Islet precursor cell (in vitro differentiated cells): ENCODE measurements around the gene RTEL1.

Experiments
- DNase-seq: peaks from one replicate; pipeline ENCODE4 v3.0.0-alpha.2; 2018

The RTEL1 gene

DNA sequence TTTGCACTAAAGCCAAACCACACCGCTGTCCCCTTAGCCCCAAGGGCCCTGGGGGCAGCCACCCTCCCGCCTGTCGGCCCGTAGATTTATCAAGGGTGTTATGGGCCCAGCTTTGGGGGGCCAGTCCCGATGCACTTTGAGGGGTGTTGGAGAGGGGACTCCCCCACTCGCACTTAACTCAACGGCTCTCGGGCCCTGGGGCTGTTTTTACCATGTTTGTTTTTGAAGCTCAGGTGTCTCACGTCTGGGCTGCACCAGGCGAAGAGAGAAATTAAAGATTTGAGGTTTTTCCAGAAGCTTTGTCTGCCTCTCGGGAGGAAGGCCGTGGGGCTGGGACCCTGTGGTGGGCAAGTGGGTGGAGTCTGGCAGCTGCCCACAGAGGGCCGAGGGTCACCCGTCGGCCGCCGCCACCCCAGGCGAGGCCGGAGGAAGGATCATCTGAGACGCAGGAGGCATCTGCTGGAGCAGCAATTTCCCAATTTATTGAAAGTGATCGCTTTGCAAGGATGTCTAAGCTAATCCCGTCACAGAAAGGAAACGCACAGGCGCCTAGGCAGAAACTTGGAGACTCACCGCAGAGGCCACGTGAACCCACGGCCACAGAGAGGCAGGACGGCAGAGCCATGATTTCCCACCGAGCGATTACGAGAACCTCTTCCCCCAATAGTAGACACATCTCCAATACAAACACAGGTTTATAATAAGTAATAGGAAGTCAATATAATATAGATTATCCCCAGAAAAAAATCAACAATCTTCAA is 85.3 kb downstream of the RTEL1 start:
- no peak for DNase-seq

DNA sequence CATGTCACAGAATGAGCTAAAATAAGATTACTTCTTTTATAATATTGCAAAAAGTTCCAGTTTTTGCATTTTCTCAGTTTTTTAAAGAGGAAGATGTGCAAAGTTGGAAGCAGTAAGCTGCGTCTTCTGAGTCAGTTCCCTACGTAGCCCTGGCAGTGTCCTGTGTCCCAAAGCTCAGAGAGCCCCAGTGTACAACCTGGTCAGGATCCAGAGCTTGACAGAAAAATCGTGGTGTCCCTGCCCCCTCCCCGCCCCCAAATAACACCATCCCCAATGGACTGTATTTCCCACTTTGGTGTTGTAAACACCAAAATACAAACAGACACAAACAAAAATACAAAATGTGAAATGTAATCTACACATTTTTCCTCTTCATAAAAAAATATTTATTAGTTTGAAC is 86.0 kb downstream of the RTEL1 start:
- DNase-seq, result no peak

DNA sequence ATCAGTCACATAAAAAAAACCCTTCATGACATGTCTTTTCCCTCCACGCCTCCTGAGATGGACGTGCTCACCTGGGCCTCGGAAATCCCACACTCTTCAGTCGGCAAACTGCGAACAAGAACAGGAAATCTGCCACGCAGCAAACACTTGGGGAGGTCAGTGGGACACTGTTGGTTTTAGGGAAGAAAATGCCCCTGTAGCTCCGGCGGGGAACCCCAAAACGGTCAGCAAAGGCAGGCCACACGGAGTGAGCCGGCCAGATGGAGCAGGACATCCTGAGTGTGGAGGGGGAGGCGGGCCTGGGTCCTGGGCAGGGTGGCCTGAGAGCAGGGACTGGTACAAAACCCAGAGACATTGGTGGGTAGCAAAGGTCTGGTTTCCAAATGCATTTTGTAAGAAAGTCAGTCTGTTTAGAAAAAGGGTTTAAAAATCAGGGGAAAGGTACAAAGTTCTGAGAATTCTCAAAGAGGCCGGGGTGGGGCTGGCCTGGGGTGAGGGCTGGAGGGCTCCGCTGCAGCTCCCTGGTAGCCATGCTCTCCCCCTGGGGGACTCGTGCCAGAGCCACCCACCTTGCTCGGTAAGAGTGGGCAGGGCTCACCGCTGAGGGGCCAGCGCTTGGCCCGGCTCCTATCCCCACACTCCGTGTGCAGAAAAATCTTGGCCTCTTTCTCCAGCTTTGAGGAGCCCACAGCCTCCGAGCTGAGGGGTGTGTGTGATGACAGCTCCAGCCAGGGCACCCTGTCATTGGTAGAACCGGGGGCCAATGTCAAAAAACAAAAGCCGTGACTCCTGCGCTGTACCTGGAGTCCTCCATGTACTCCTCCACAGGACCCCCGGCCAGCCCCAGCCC is 86.7 kb downstream of the RTEL1 start:
- no peak for DNase-seq

DNA sequence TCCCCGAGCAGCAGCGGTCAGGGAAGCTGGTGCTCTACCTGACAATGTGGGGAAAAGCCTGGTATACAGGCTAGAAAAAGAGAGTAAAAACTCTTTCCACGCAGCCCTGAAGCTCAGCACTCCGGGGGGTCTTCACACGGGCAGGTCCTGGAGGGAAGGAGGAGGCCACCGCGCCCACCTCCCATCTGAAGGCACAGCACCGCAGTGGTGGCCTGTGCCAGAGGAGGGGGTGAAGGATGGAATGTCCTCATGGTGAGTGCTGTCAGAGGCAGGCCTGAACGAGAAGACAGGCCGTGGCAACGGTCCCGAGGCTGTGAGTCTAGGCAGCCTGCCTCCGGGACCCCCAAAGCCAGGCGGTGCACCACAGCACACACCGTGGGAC is 87.3 kb downstream of the RTEL1 start:
- DNase-seq, result no peak
